ENCODE results near the gene NDUFAB1. TPM values are rescaled to one million over a fixed set of nuclear protein-coding genes. Genes with fewer than 3 reads are reported as not detected.
"Not testable (repeated sequence)": the region's sequence is repeated elsewhere in the genome, so short reads cannot be mapped to it uniquely, and the experiment has no call there.

The NDUFAB1 gene
- total RNA-seq, 1 donor from 2014 or later = 76.0 TPM

DNA sequence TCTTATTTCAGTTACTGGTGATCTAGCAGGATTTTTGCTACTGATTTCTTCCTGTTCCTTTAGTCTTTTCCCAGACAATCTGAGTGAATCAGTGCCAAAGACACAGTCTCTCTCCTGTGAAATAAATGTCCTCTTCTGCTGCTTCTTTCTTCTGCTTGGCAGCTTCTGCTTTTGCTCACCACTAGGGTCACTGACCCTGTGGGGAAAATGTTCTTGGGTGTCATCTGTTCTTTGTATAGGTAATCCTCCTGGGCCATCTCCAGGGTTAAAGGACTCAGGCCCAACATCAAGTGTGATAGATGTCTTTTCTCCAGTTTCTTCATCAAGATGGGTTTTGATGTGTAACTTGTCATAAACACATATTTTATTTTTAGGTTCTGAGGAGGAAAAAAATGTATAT, 39.8 kb upstream of the NDUFAB1 start:
- TF ChIP-seq, protein P1, sequence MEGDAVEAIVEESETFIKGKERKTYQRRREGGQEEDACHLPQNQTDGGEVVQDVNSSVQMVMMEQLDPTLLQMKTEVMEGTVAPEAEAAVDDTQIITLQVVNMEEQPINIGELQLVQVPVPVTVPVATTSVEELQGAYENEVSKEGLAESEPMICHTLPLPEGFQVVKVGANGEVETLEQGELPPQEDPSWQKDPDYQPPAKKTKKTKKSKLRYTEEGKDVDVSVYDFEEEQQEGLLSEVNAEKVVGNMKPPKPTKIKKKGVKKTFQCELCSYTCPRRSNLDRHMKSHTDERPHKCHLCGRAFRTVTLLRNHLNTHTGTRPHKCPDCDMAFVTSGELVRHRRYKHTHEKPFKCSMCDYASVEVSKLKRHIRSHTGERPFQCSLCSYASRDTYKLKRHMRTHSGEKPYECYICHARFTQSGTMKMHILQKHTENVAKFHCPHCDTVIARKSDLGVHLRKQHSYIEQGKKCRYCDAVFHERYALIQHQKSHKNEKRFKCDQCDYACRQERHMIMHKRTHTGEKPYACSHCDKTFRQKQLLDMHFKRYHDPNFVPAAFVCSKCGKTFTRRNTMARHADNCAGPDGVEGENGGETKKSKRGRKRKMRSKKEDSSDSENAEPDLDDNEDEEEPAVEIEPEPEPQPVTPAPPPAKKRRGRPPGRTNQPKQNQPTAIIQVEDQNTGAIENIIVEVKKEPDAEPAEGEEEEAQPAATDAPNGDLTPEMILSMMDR (IDR thresholded peaks at IDR 0.05; ENCODE audit: partially characterized antibody, unreplicated experiment) = no peak
- Mint-ChIP-seq H3K9me3 (ENCODE audit: unreplicated experiment) (no peaks in the 10 kb centered on the region), H3K36me3 (ENCODE audit: unreplicated experiment) (no peaks in the 10 kb centered on the region), H3K4me1 (ENCODE audit: low read depth, unreplicated experiment) (peaks cover 1% of the 10 kb centered on the region), H3K27me3 (ENCODE audit: unreplicated experiment) (peaks cover 7% of the 10 kb centered on the region), H3K4me3 (ENCODE audit: unreplicated experiment) (no peak overlapping the region), H3K27ac (ENCODE audit: unreplicated experiment) (no peak overlapping the region)
- DNase-seq = no peak

DNA sequence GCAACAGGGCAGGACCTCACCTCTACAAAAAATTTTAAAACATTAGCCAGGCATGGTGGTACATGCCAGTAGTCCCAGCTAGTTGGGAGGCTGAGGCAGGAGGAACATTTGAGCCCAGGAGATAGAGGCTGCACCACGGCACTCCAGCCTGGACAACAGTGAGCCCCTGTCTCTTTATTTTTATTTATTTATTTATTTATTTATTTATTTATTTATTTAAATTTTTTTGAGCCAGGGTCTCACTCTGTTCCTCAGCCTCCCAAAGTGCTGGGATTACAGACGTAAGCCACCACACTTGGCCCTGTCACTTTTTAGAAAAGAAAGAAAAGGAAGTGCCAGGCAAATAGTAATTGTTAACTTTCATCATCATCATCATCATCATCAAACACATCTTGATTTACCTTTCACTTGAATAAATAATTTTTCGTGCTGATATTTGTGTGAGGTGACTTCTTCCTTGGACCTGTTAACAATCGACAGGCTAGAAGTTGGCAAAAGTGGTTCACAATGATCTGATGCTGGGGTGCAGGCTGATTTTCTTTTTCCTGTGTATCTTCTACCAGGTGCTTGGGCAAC, 38.4 kb upstream of the NDUFAB1 start:
- no peak overlapping the region for H3K4me3 Mint-ChIP-seq (ENCODE audit: unreplicated experiment)
- no peak overlapping the region for H3K27ac Mint-ChIP-seq (ENCODE audit: unreplicated experiment)
- no peaks in the 10 kb centered on the region for H3K4me1 Mint-ChIP-seq (ENCODE audit: low read depth, unreplicated experiment)

DNA sequence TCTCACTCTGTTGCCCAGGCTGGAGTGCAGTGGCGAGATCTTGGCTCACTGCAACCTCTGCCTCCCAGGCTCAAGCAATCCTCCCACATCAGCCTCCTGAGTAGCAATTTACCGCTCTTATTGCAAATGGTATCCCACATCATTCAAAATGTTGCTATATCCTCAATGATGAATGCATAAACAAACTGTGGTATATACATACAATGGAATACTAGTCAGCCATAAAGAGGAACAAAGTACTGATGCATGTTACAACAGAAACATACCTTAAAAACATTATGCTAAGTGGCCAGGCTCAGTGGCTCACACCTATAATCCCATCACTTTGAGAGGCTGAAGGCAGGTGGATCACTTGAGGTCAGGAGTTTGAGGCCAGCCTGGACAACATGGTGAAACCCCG, 35.8 kb upstream of the NDUFAB1 start:
- not testable (repeated sequence) for H3K36me3 Mint-ChIP-seq (ENCODE audit: unreplicated experiment); DNase-seq; H3K27ac Mint-ChIP-seq (ENCODE audit: unreplicated experiment); H3K9me3 Mint-ChIP-seq (ENCODE audit: unreplicated experiment); H3K27me3 Mint-ChIP-seq (ENCODE audit: unreplicated experiment); H3K4me1 Mint-ChIP-seq (ENCODE audit: low read depth, unreplicated experiment); H3K4me3 Mint-ChIP-seq (ENCODE audit: unreplicated experiment)

More for the DNA sequence above, 38.4 kb upstream of the NDUFAB1 start:
- no peaks in the 10 kb centered on the region for H3K27me3 Mint-ChIP-seq (ENCODE audit: unreplicated experiment)
- DNase-seq = no peak
- no peaks in the 10 kb centered on the region for H3K9me3 Mint-ChIP-seq (ENCODE audit: unreplicated experiment)
- TF ChIP-seq, protein P1 (IDR thresholded peaks at IDR 0.05; ENCODE audit: partially characterized antibody, unreplicated experiment) = no peak
- no peaks in the 10 kb centered on the region for H3K36me3 Mint-ChIP-seq (ENCODE audit: unreplicated experiment)

DNA sequence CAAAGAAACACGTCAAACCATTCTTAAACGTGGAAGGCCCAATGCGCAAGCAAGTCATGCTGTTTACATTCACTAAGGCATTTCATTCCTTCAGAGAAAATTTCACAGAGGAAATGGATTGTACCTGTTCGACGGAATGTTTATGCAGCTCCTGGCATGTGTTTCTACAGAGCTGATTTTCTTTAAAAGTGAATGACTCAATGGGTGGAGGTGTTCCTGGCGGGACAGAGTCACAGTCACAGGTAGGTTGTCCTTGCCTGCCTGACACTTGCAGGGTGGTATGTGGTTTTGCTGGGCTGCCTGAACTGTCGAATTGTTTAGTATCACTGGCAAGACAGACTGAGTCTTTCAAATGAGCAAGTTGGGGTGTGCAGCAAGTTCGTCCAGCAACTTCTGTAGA, 33.4 kb upstream of the NDUFAB1 start:
- Mint-ChIP-seq H3K4me3 (ENCODE audit: unreplicated experiment) (no peak overlapping the region), H3K27ac (ENCODE audit: unreplicated experiment) (no peak overlapping the region), H3K4me1 (ENCODE audit: low read depth, unreplicated experiment) (no peaks in the 10 kb centered on the region), H3K27me3 (ENCODE audit: unreplicated experiment) (no peaks in the 10 kb centered on the region), H3K36me3 (ENCODE audit: unreplicated experiment) (no peaks in the 10 kb centered on the region), H3K9me3 (ENCODE audit: unreplicated experiment) (no peaks in the 10 kb centered on the region)
- TF ChIP-seq, protein P1 (IDR thresholded peaks at IDR 0.05; ENCODE audit: partially characterized antibody, unreplicated experiment) = no peak
- no peak for DNase-seq

DNA sequence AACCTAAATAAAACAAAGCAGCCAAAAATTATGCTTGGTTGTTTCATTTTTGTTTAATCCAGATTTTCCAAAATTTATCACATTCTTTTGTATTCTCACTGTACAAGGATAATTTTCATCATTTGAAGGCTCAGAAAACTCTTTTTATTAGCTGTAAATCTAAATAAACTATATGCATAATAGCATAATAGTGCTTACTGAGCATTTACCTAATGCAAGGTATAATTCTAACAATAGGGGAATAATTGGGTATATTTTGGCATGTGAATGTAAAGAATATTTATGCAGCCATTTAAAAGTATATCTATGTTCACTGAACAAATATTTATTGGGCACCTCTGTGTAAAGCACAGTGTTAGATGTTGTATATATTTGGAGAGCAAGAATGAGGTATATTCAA, 28.0 kb upstream of the NDUFAB1 start:
- TF ChIP-seq, protein P1 (IDR thresholded peaks at IDR 0.05; ENCODE audit: partially characterized antibody, unreplicated experiment) = no peak
- Mint-ChIP-seq H3K27ac (ENCODE audit: unreplicated experiment) (no peak overlapping the region), H3K36me3 (ENCODE audit: unreplicated experiment) (no peaks in the 10 kb centered on the region), H3K9me3 (ENCODE audit: unreplicated experiment) (no peaks in the 10 kb centered on the region), H3K27me3 (ENCODE audit: unreplicated experiment) (no peaks in the 10 kb centered on the region), H3K4me3 (ENCODE audit: unreplicated experiment) (no peak overlapping the region), H3K4me1 (ENCODE audit: low read depth, unreplicated experiment) (no peaks in the 10 kb centered on the region)
- no peak for DNase-seq
